Stimulated activated CD8-positive, alpha-beta memory T cell treated with anti-CD3 and anti-CD28 coated beads, Interleukin-15, amount 100 ng/mL, for 24 hours (primary cell): ENCODE measurements around the gene THADA.
"Not testable (repeated sequence)": the region's sequence is repeated elsewhere in the genome, so short reads cannot be mapped to it uniquely, and the experiment has no call there.

Source experiments
- DNase-seq: peaks from one replicate; pipeline ENCODE4 v3.0.0-alpha.2; 2020; ENCODE audit warnings: low read depth

THADA gene

DNA sequence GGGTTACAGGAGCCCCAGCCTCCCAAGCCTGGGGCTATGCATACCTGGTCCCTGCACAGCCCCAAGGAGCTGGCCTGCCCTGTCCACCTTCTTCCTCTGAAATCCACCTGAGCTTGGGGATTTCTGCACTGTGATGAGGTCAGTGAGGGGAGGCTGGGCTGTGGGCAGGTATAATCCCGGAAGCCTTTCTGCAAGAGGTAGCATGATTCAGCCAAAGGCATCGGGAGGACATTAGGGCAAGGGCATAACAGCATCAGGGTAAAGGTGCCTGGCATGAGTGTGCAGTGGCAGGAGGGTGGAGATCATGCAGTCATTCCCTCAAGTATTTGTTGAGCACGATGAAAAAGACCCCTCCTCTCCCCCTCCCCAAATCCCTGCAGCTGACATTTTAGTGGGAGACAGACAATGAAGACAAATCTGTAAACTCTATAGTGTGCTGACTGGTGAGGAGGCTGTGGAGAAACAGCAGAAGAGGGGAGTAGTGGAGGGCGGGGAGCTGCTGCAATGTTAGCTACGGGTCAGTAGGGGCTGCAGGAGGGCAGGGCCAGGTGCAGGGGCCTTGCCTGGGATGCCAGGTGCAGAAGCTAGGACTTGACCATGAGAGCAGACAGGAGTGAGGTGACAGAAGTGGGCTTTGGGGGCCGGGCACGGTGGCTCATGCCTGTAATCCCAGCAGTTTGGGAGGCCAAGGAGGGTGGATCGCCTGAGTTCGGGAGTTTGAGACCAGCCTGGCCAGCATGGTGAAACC is 388.1 kb downstream of the THADA start:
- no peak for DNase-seq

DNA sequence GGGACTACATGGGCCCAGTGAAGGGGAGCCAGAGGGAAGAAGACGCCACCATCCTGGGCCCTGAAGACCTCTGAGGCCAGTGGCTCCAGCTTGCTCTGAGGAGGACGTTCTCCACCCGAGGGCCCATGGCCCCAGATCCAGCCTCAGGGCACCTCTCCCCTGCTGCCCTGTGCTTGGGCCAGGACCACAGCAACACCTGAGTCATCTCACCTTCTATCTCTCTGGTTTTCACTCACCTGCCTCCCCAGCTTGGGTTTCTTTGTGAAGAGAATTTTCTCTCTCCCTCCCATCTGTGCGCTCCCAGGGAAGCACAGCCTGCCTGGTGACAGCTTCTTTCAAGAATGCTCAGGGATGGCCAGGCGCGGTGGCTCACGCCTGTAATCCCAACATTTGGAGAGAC is 389.2 kb downstream of the THADA start:
- DNase-seq, result no peak

DNA sequence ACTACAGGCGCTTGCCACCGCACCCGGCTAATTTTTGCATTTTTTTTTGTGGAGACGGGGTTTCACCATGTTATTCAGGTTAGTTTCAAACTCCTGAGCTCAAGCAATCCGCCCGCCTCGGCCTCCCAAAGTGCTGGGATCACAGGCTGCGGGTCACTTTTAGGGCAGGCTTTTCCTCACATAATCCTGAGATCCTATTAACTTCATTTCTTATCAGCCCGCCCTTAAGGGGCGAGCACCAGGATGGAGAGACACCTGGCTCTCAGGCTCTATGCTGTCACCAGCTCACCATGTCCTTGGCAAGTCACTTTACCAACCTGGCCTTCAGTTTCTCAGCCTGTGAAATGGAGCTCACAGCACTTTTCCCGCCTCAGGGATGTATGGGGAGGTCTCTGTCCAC is 392.5 kb downstream of the THADA start:
- DNase-seq, result no peak

DNA sequence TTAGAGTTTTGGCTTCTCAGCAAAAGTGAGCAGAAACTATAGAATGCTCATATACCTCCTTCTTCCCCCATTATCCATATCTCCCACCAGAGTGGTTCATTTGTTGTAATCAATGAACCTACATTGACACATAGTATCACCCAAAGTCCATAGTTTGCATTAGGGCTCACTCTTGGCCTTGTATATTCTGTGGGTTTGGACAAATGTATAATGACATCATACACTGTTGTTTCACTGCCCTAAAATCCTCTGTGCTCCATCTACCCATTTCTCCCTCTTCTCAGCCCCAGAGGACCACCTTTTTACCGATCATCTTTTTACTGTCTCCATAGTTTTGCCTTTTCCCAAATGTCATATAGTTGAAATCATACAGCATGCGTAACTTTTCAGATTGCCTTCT is 393.5 kb downstream of the THADA start:
- no peak for DNase-seq

DNA sequence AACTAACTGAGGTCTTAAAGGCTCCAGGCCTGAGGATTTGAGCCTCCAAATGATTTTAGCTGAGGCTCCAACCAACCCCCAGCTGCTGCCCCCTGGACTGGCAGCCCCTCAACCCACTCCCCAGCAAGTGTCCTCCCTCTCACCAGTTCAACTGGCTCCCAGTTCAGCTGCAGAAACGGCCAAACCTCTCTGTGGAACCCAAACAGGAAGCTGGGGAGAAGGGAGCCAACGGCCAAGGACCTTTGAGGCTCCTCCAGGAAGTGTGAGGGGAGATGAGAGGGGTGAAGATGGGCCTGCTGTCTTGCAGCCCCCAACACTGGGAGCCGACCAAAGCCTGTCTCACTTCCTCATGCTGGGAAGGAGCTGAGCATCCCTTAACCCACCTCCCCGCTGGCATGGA is 394.3 kb downstream of the THADA start:
- DNase-seq, result no peak

DNA sequence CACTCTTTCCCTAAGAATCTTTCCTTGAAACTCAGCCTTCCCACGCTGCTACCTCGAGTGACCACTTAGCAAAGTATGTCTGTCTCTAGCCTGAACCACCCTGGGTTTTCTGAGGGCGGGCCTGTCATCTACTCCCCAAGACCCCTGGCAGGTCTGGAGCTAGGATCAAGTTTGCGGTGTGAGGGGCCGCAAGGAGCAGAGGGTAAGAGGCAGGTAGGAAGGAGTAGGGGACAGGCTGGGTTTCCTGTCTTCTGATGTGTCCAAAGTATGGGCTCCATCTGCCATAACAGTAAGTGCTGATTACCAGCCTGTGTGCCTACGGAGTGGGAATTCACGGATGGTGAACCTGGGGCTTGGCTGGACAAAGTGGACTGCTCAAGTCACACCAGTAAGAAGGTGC is 394.8 kb downstream of the THADA start:
- DNase-seq, result no peak

DNA sequence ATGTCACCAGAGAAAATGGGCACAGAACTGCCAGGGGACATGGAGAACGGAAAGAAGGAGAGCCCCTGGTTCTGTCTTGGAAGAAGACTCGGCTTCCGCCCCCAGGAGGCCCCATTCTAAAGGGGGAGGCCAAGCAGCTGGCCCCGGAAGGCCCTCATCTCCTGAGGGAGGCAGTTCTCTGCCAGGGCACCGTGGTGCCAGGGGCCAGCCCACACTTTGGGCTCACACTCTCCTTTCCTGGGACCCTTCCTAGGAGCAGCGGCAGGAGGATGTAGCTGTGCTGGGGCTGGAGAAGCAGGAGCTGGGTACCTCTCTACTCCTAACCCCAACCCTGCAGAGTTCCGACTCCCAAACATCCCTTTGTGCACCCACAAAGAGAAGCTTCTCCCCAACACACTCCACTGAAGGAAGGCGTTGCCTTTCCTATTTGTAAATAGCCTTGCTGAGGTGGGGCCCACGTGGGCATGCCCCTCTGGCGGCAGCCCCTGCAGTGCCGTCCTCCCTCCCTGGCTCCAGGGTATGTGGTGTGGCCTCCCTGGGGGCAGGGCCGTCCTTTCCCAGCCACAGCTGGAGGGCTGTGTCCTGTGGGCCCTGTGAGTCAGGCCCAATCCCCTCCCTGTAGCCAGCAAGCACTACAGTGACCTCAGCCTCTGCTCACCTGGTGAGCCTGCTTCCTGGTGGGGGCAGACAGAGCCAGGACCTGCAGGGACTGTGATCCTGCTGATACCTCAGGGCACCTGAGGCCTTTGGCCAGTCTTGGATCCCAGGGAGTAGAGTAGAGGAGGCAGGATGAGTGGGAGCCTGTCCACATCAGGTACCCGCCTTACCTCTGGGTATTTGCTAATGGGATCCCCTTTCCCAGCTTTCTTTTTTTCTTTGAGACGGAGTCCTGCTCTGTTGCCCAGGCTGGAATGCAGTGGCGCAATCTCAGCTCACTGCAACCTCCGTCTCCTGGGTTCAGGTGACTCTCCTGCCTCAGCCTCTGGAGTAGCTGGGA is 396.0 kb downstream of the THADA start:
- no peak for DNase-seq

DNA sequence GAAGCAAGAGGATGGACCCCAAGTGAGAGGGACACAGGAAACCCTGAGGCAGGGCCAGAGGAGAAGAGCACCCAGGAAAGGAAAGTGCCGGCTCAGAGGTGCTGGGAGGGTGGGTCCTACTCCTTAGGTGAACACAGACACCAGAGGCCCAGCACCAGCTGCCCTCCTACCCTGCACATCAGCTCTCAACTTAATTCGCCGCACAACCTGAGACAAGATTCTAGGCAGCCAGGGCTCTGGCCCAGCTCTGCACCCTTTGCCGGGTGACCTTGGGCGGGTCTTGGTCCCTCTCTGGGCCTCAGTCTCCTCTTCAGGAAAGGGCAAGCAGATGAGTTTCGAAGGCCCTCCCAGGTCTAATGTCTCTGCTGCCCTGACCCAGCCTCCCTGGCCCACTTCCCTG is 397.6 kb downstream of the THADA start:
- DNase-seq, result no peak

DNA sequence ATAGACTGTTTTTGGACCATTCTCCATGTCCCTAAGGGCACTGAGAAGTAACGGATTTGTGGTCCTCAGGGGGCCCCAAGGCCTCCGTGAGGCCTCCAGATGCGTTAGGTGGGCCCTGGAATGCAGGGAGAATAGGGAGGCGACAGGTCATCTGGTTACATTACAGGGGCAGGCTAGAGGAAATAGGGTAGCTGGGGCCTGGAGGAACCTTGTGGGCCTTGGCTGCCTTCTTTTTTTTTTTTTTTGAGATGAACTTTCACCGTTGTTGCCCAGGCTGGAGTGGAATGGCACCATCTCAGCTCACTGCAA is 398.3 kb downstream of the THADA start:
- DNase-seq, result no peak

DNA sequence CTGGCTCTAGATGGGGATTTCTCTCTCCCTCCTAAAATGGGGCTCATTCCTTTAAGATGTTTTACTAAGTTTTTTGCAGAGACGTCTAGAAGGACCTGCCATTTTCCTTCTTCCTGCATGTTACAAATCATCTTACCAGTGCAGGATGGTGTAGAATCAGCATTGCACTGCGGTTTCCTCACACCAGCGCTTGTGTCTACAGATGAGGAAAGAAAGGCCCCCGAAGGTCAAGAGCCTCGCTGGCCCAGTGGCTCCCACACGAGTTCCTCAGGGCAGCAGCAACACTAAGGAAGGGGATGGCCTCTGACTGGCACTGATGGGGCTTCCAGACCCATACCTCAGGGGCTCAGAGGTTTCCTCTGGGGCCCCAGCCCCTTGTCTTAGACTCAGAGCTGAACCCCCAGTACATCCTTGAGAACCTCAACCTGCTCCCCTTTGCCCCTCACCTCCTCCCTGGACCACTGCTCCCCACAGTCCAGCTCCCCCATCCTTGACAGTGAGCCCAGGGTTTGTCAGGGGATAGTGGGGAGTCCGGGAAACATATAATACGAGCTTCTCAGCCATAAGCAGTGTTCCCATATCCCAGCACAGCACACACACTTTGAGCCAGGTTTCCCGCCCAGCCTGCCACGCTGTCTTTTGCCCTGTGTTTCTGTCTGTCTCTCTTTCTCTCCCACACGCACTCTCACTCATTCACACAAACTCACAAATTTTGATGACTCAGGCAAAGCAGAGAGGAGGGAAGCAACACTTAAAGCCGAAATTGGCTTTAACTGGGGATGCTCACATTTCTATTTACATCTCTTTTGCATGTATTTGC is 398.9 kb downstream of the THADA start:
- DNase-seq, result no peak

DNA sequence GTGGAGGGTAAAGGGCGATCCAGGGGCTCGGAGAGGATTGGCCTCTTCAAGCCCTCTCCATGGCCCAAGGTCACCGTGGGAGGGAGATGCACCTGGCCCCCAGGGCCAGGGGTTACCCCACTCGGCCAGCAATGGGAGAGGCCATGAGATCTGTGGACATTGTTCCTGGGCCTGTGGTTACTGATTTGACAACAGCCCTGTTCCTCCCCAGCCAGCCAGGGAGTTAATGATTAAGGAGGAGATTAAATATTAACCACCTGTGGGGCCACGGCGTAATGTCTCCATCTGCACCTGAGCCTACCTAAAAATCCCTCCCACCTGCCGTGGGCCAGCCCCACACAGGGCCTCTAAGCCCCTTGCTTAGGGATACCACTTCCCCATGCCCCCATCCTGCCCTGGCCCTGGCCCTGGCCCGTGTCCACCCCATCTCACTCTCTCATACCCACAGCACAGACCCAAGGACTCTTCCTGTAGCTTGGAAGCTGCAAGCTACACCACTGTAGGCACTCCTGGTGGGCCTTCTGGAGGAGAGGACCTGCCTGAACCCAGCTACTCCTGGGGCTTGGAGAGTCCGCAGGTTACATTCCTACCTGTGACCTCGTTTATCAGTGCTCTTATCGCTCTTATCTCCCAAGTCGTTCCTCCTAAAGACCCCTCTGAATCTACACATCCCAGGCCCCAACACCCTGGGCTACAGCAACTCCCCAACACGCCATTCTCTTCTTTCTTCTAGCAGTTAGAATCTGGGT is 401.5 kb downstream of the THADA start:
- DNase-seq, result no peak

DNA sequence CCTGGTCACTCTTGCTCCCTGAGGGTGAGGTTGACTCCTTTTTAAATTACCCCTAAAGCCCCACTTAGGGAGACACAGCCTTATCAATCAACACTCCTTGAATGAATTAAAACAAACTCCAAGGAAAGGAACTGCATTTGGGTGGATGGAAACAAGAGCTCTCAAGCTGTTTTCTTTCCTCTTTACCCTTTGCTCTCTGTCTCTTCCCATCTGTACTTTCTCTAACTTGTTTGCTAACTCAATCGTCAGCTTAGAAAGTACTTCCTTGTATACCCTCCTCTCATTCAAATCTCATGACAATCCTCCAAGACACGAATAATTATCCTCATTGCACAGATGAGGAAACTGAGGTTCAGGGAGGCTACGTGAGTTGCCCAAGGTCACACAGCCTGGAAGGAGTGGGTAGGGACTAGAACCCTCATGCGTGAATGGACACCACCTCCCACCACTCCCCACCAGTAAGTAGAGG is 402.2 kb downstream of the THADA start:
- no peak for DNase-seq

DNA sequence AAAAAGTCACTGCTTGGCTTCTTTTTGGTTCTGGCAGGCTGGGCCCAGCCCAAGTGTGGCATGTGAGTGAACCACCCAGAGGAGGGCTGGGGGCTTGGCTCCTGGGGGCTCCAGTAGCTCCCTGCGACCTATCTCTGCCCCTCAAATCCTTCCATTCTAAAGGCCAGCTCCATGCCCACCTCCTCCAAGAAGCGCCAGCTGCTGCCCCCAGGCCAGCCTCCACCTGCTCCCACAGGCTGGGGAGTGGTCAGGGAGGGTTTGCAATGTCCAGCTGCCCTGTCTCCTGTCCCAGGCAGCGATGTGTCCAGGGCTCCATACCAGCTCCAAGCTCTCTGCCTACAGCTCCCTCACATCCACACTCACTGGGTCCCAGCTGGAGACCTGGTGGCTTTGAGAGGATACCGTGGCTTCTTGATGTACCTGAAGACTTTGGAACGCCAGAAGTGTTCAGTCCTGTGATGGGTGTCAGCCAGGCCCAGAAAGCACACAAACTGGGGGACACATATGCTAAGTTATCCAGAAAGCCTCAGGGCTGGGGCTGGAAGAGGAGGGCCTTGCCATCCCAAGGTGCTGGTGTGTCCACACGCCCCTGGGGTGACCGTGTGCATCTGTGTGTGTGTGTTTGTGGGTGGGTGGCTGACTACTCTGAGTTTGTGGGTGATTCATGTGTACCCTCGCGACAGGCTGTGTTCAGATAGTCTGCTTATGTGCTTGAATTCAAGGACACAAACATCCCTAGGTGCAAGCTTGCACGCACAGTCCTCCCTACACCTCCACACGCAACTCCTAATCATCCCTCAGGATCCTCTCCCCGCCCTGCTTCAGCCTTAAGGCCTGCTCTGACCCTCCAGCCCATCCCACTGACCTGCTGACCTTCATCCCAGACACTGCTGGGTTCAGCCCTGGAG is 402.8 kb downstream of the THADA start:
- DNase-seq, result no peak

DNA sequence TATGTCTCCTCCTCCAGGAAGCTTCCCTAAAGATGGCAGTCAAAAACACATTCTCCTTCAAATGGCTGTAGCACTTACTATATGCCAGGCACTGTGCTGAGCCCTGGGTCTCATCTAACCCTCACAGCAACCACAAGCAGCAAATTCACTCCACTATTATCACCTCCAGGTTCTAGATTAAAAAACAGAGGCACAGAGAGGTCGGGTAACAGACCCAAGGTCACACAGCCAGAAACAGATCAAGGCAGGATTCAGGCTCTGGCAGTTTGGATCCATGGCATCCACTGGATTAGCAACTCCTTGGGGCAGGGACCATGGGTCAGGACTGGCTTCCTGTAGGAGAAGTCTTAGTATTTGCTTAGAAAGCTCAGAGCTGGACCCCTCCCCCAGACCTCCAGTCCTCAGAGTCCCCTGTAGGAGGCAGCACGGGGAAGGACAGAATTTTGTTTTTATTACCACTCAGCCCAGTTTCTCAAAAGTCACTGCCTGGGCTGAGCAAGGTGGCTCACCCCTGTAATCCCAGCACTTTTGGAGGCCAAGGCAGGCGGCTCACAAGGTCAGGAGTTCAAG is 403.8 kb downstream of the THADA start:
- no peak for DNase-seq

DNA sequence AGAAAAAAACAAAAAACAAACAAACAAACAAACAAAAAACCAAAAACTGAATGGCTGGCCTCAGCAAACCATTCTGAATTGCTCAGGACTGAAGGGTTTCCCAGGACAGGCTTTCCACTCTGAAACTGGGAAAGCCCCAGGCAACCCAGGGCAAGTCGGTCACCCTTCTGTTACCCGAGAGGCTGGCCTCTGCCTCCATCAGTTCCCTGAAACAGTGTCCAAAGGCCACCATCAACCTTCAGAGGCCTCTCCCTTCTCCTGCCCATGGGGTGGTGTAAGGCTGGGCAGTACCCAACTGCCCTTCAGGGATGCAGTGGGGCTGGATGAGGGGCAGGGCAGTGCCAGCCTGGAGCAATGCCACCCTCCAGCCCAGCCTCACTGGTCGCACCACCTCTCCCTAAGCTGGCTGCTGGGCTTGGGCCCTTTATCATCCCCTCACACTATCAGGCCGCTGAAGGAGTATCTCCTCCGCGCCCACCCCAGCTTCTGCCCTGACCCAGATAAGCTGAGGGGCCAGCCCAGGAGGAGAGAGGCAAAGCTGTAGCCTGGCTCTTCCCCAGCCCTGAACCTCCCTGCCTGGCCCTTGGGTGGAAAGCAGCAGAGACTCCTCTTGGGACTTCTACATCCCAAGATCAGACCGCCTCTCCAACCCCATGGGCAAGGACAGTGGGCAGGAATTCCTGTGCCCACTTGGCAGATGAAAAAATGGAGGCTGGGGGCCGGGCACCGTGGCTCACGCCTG is 405.4 kb downstream of the THADA start:
- DNase-seq, result no peak

DNA sequence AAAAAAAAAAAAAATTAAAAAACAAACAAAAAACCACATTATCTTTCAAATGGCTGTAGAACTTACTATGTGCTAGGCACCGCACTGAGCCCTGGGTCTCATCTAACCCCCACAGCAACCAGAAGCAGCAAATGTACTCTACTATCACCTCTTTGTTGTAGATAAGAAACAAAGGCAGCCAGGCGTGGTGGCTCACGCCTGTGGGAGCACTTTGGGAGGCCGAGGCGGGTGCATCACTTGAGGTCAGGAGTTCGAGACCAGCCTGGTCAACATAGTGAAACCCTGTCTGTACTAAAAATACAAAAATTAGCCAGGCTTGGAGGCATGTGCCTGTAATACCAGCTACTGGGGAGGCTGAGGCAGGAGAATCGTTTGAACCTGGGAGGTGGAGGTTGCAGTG is 406.0 kb downstream of the THADA start:
- DNase-seq, result not testable (repeated sequence)

DNA sequence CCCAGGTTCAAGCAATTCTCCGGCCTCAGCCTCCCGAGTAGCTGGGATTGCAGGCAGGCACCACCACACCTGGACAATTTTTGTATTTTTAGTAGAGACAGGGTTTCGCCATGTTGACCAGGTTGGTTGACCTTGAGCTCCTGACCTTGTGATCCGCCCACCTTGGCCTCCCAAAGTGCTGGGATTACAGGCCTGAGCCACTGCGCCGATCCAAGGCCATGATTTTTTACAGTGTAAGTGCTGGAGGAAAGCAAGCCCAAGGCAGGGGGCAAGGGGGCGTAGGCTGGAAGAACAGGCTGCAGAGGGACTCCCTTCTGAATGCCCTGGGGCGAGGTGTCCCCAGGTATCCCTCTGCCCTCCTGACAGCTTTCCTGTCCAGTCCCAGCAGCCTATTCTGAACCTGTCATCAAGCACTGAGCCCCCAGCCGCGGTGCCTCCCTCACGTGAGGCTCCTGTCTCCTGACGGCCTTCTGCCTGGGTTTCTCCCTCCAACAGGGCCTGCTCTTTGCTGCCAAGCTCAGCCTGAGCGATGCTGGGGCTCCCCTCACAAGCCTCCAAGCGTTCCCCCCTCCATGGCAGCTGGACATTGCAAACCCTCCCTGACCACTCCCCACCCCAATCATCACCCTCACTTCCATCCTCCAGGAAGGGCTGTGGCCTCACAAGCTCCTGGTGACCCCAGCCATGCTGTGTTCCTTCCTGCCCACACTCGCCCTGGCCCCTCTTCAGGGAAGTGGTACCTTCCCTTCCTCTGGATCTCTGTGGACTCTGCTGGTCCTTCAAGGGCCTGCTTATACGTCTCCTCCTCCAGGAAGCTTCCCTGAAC is 407.1 kb downstream of the THADA start:
- DNase-seq, result no peak

DNA sequence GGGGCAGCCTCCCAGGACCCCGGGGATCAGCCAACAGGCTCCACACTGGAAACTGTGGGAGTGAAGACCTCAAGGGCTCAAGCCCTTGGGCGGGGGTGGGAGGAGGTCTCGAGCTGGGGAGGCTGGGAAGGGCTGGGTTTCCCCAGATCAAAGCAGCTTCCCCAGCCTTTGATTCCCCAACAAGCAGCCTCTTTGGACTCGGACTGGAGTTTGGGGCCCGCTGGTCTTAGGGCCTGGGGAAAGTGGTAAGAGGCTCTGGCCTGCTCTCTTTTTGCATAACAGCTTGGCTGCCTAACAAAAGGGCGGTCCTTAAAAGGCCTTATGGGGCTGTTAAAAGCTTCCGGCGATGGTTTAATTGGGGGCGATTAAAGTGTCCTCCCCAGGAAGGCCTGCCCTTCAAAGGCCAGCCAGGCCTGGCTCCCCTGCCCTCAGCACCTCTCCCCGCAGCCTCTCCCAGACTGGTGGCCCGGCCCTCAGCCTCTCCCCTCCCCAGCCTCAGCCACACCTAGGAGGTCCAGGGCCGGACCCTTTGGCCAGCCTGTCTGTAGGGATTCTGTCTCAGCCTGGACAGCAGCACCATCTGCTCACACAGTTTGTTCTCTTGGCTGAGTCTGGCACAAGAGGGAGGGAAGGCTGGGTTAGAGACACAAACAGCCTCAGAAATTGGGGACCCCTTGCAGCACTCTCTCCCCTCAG is 409.0 kb downstream of the THADA start:
- DNase-seq, result no peak
